Lower leg skin (tissue), 3 donors: Measurements from ENCODE around the gene PRRX1.

Experiments used
- CTCF ChIP-seq, 3 donors: fragments of 450-650 bp; IDR thresholded peaks; one replicate each; pipeline ENCODE4 v1.5.1; 2016; ENCODE audit warnings: antibody characterized with exemption in 3 of 3, mild to moderate bottlenecking in 3 of 3, moderate library complexity in 2 of 3
- POLR2A ChIP-seq, 2 donors: fragments of 450-650 bp; IDR thresholded peaks; one replicate each; pipeline ENCODE4 v1.6.1; 2016 to 2017; ENCODE audit warnings: antibody characterized with exemption in 2 of 2, mild to moderate bottlenecking in 1 of 2, moderate library complexity in 1 of 2

GRCh38 chr1:170682809-170683208 is 18.9 kb downstream of the PRRX1 start:
- TF ChIP-seq CTCF (IDR thresholded peaks at IDR 0.05) (no peak), POLR2A (IDR thresholded peaks at IDR 0.05) (no peak)
